ENCODE measurements around the gene NRG3. TPM values are rescaled to one million over a fixed set of nuclear protein-coding genes. Genes with fewer than 3 reads are reported as not detected.

The NRG3 gene
- total and polyA plus RNA-seq, 12 donors: 0.03 to 0.73 (median 0.13) TPM; not detected in 5

DNA sequence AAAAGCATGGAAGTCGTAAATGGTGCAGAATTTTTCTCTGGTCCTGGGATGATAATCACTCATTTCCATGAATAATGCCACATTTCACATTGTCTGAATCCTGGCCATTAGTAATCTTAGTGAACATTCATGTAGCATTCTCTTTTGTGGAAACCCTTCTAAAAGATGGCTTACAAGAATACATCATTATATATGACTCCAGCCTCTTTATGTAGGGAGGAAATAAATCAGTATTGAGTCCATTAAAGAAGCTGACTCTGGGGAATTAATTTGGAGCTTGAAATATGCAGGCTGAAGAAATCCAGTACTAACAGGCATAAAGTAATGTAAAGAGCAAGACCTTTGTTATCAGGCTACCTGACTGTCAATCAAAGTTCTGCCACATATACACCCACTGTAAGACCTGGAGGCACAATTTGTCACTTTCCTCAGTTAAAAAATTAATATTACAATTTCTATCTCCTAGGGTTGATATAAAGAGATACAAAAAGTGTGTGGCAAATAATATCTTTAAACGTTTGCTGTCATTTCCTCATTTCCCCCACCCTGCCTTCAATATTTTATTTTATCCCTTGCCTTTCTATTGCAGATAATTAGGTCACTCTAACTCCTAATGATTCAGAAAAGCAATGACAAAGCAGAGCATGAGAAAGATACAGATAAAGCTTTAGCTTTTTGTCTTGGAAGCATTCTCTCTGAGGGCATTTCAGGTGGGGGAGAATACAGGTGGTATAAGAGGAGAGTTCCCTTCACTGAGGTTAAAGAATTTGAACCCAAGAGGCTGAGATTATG is 1142.3 kb downstream of the NRG3 start:
- intact Hi-C loops (cut with DNase I): no loop called here
- DNase-seq (no peak), ATAC-seq (no peak)
- Histone ChIP-seq H3K4me3 (no peak overlapping the region), H3K36me3 (no peaks in the 10 kb centered on the region), H3K4me1 (no peaks in the 10 kb centered on the region), H3K27ac (no peak overlapping the region), H3K9me3 (peaks cover 0 to 21% (median 0%) of the 10 kb centered on the region in 11 donors), H3K27me3 (no peaks in the 10 kb centered on the region)
- WGBS, 2 donors: 72 to 84% methylated on average over 2 of the region's 2 CpGs
- TF ChIP-seq, protein P1, sequence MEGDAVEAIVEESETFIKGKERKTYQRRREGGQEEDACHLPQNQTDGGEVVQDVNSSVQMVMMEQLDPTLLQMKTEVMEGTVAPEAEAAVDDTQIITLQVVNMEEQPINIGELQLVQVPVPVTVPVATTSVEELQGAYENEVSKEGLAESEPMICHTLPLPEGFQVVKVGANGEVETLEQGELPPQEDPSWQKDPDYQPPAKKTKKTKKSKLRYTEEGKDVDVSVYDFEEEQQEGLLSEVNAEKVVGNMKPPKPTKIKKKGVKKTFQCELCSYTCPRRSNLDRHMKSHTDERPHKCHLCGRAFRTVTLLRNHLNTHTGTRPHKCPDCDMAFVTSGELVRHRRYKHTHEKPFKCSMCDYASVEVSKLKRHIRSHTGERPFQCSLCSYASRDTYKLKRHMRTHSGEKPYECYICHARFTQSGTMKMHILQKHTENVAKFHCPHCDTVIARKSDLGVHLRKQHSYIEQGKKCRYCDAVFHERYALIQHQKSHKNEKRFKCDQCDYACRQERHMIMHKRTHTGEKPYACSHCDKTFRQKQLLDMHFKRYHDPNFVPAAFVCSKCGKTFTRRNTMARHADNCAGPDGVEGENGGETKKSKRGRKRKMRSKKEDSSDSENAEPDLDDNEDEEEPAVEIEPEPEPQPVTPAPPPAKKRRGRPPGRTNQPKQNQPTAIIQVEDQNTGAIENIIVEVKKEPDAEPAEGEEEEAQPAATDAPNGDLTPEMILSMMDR (IDR thresholded peaks at IDR 0.05): no peak

DNA sequence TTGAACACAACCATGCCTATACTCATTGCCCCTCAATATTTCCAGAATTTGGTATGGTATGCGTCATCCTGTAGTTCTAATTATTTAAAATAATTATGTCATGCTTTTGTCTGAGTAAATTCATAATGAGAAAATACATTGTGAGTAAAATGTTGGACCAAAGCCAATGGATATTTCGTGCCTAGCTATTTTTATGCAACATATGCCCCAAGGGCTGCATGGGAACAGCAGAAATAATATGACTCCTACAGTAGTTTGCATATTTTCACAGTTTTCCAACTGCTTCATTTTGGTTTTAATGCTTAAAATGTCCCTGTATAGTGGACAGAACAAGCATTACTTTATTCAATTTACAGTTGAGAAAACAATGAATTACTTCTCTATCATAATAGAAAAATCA is 1148.7 kb downstream of the NRG3 start:
- WGBS, 2 donors: 44 to 47% methylated on average over 2 of the region's 2 CpGs
- DNase-seq (no peak), ATAC-seq (no peak)
- H3K27ac ChIP-seq: no peak overlapping the region
- no peak overlapping the region for H3K4me3 ChIP-seq
- no peaks in the 10 kb centered on the region for H3K36me3 ChIP-seq
- no peaks in the 10 kb centered on the region for H3K27me3 ChIP-seq
- H3K9me3 ChIP-seq: peaks cover 0 to 22% (median 0%) of the 10 kb centered on the region in 11 donors
- TF ChIP-seq, protein P1 (IDR thresholded peaks at IDR 0.05): no peak
- H3K4me1 ChIP-seq: no peaks in the 10 kb centered on the region
- intact Hi-C loops (cut with DNase I): no loop called here

Measured in heart right ventricle (tissue), 16 donors.